CD4-positive, alpha-beta T cell (primary cell): ENCODE data around the gene BRINP2. TPM values are rescaled to one million over a fixed set of nuclear protein-coding genes. Genes with fewer than 3 reads are reported as not detected.

Source experiments
- ATAC-seq: fragments of 200-7000 bp; cut with Tn5 transposase; one replicate; pipeline ENCODE4 v1.10.0; 2022; ENCODE audit warnings: mild to moderate bottlenecking; ENCODE audit not compliant: poor library complexity
- CTCF ChIA-PET: fragments of 350-600 bp; sonication (Branson Sonifier 250); formaldehyde crosslinking; loops from one replicate; lab custom pipeline; 2021; ENCODE audit warnings: antibody characterized with exemption, inconsistent platforms; lab: Charles Lee
- POLR2A ChIA-PET: fragments of 350-600 bp; sonication (Branson Sonifier 250); formaldehyde crosslinking; loops from one replicate; lab custom pipeline; 2021; ENCODE audit warnings: antibody characterized with exemption, inconsistent platforms; lab: Charles Lee
- DNase-seq, 14 experiments: peaks; one replicate each; pipeline ENCODE4 v3.0.0-alpha.2; 2013 to 2020; ENCODE audit warnings: mixed read lengths in 2 of 14
- H3K27ac ChIP-seq, 2 donors: one replicate each; pipeline versions ENCODE4 v1.5.1 to v1.7.0; 2013; ENCODE audit warnings: low read length in 2 of 2, low read depth in 1 of 2, mild to moderate bottlenecking in 1 of 2
- H3K27me3 ChIP-seq, 2 experiments: 1 replicate in 1 of 2; 2 replicates in 1 of 2; pipeline versions ENCODE4 v1.6.1 to v1.7.0; 2013; ENCODE audit warnings: low read length in 2 of 2, control low read depth in 1 of 2, mild to moderate bottlenecking in 1 of 2, moderate library complexity in 1 of 2; ENCODE audit not compliant: insufficient read depth in 2 of 2, control insufficient read depth in 1 of 2
- H3K36me3 ChIP-seq: one replicate; pipeline ENCODE4 v1.6.1; 2013; ENCODE audit warnings: low read length, control low read depth; ENCODE audit not compliant: insufficient read depth
- H3K4me1 ChIP-seq: one replicate; pipeline ENCODE4 v1.6.1; 2013; ENCODE audit warnings: low read length, control low read depth; ENCODE audit not compliant: insufficient read depth
- H3K4me3 ChIP-seq: one replicate; pipeline ENCODE4 v1.5.1; 2013; ENCODE audit warnings: mild to moderate bottlenecking, low read length, moderate library complexity
- H3K9me3 ChIP-seq, 2 experiments: 1 replicate in 1 of 2; 2 replicates in 1 of 2; pipeline versions ENCODE4 v1.6.1 to v1.7.0; 2013; ENCODE audit warnings: low read length in 2 of 2, mild to moderate bottlenecking in 2 of 2, control low read depth in 1 of 2, moderate library complexity in 1 of 2; ENCODE audit not compliant: control insufficient read depth in 1 of 2, insufficient read depth in 1 of 2
- H3K27ac Mint-ChIP-seq: one replicate; pipeline ENCODE4 v1.8.0; 2020; ENCODE audit warnings: mixed read lengths
- H3K27me3 Mint-ChIP-seq: one replicate; pipeline ENCODE4 v1.8.0; 2021; ENCODE audit warnings: mixed read lengths
- H3K36me3 Mint-ChIP-seq: one replicate; pipeline ENCODE4 v1.8.0; 2021; ENCODE audit warnings: low read depth, mixed read lengths
- H3K4me1 Mint-ChIP-seq: one replicate; pipeline ENCODE4 v1.8.0; 2021; ENCODE audit warnings: low read depth, mixed read lengths
- H3K4me3 Mint-ChIP-seq: one replicate; pipeline ENCODE4 v1.8.0; 2020; ENCODE audit warnings: mild to moderate bottlenecking, mixed read lengths
- H3K9me3 Mint-ChIP-seq: one replicate; pipeline ENCODE4 v1.8.0; 2020; ENCODE audit warnings: mixed read lengths
- CTCF ChIP-seq: fragments of 200-600 bp; IDR thresholded peaks from one replicate; pipeline ENCODE4 v1.8.0; 2022; ENCODE audit warnings: antibody characterized with exemption, mild to moderate bottlenecking
- intact Hi-C, 2 experiments: fragments of 100-400 bp; cut with DNase I in 1 of 2; cut with micrococcal nuclease in 1 of 2; formaldehyde crosslinking; loops; one replicate each; pipeline versions ENCODE4 v1.15.1 to v1.9.0; 2023 to 2025; cut with DNase I, micrococcal nuclease
- polyA plus RNA-seq, 2 donors: library from polyadenylated mRNA; unstranded; fragments of 120-200 nt; gene quantifications; one replicate each; pipeline ENCODE4 v1.2.1, GENCODE V29; 2013
- total RNA-seq, 174 experiments: library from RNA in 2 of 174; stranded (reverse) in 2 of 174; gene quantifications; one replicate each; pipeline ENCODE4 v1.2.3 and lab custom pipeline; 2021 to 2026

BRINP2 gene
- total RNA-seq (not detected), total RNA-seq (lab: John Stamatoyannopoulos, UW) (0 to 0.13 (median 0) reads per million in 172 experiments)
- polyA plus RNA-seq (2013, experiment 1 of 2) = not detected
- polyA plus RNA-seq (2013, experiment 2 of 2) = 0.01 TPM

GRCh38 chr1:177170756-177171535 is at the start of gene BRINP2:
BRINP2 (plus strand) TSS chr1:177170958; CDS start chr1:177229877, 58,919 bp downstream.
- ATAC-seq (no peak), DNase-seq (no peak)
- intact Hi-C loops = no loop called here
- H3K4me1 ChIP-seq = no peaks in the 10 kb centered on the region
- Mint-ChIP-seq H3K27ac (no peak within 1 kb of the TSS), H3K4me3 (no peak within 1 kb of the TSS), H3K27me3 (peaks cover 14% of the 10 kb centered on the region), H3K9me3 (no peaks in the 10 kb centered on the region), H3K36me3 (no peaks in the 10 kb centered on the region), H3K4me1 (no peaks in the 10 kb centered on the region)
- CTCF ChIA-PET = no interaction called here
- POLR2A ChIA-PET = no interaction called here
- no peak for TF ChIP-seq CTCF
- H3K27me3 ChIP-seq = peaks cover 28 to 33% of the 10 kb centered on the region in 2 experiments
- peaks cover 0 to 14% of the 10 kb centered on the region in 2 experiments for H3K9me3 ChIP-seq
- no peaks in the 10 kb centered on the region for H3K36me3 ChIP-seq
- no peak within 1 kb of the TSS for H3K4me3 ChIP-seq
- H3K27ac ChIP-seq = no peak within 1 kb of the TSS

- intact Hi-C loops = no loop called here
- CTCF ChIA-PET = no interaction called here
- no peaks in the 10 kb centered on the region for H3K4me1 ChIP-seq
- DNase-seq (no peak), ATAC-seq (no peak)
- no peaks in the 10 kb centered on the region for H3K36me3 ChIP-seq
- TF ChIP-seq CTCF = no peak
- no peaks in the 10 kb centered on the region for H3K27me3 ChIP-seq
- no peaks in the 10 kb centered on the region for H3K4me1 Mint-ChIP-seq
- H3K4me3 Mint-ChIP-seq = no peak overlapping the region
- H3K27ac Mint-ChIP-seq = no peak overlapping the region
- no peak overlapping the region for H3K4me3 ChIP-seq
- peaks cover 0 to 7% of the 10 kb centered on the region in 2 experiments for H3K9me3 ChIP-seq
- POLR2A ChIA-PET = no interaction called here
- H3K9me3 Mint-ChIP-seq = peaks cover 2% of the 10 kb centered on the region
- H3K36me3 Mint-ChIP-seq = no peaks in the 10 kb centered on the region
- no peaks in the 10 kb centered on the region for H3K27me3 Mint-ChIP-seq
- H3K27ac ChIP-seq = no peak overlapping the region
These were observed 48.1 kb upstream of the BRINP2 start for GRCh38 chr1:177122461-177123251.

- ATAC-seq = no peak
- intact Hi-C loops = no loop called here
- no peak for TF ChIP-seq CTCF
- Mint-ChIP-seq H3K27ac (no peak overlapping the region), H3K4me3 (no peak overlapping the region), H3K27me3 (no peaks in the 10 kb centered on the region), H3K4me1 (no peaks in the 10 kb centered on the region), H3K36me3 (no peaks in the 10 kb centered on the region), H3K9me3 (peaks cover 2% of the 10 kb centered on the region)
- Histone ChIP-seq H3K4me1 (no peaks in the 10 kb centered on the region), H3K36me3 (no peaks in the 10 kb centered on the region), H3K27me3 (no peaks in the 10 kb centered on the region), H3K9me3 (peaks cover 0 to 7% of the 10 kb centered on the region in 2 experiments), H3K27ac (no peak overlapping the region), H3K4me3 (no peak overlapping the region)
- ChIA-PET CTCF (no interaction called here), POLR2A (no interaction called here)
- DNase-seq = no peak
These were observed 46.0 kb upstream of the BRINP2 start for GRCh38 chr1:177124577-177125278.
